CD14-positive monocyte (primary cell): ENCODE data around the gene SYNPO2. TPM values are rescaled to one million over a fixed set of nuclear protein-coding genes. Genes with fewer than 3 reads are reported as not detected.

Experiments used
- DNase-seq, 3 donors: peaks; one replicate each; pipeline ENCODE4 v3.0.0-alpha.2; 2011 to 2022
- H2AFZ ChIP-seq: 2 replicates; pipeline ENCODE4 v1.6.0; 2012; ENCODE audit warnings: mild to moderate bottlenecking, low read depth, low read length, inconsistent platforms; ENCODE audit not compliant: insufficient read depth, poor library complexity, severe bottlenecking
- H3K27ac ChIP-seq, 2 donors: 1 replicate in 1 of 2; 2 replicates in 1 of 2; pipeline ENCODE4 v1.5.1; 2012 to 2013; ENCODE audit warnings: low read length in 2 of 2, control low read depth in 1 of 2, inconsistent platforms in 1 of 2, low read depth in 1 of 2, mild to moderate bottlenecking in 1 of 2
- H3K27me3 ChIP-seq, 2 donors: one replicate each; pipeline versions ENCODE4 v1.6.0 to v1.6.1; 2011 to 2013; ENCODE audit warnings: low read length in 2 of 2; ENCODE audit not compliant: control insufficient read depth in 2 of 2, insufficient read depth in 2 of 2
- H3K36me3 ChIP-seq, 2 donors: replicated peaks in 1 of 2; 1 replicate in 1 of 2; 2 replicates in 1 of 2; pipeline versions ENCODE4 v1.5.1 to v1.6.1; 2012 to 2013; ENCODE audit warnings: low read length in 2 of 2, control low read depth in 1 of 2, inconsistent platforms in 1 of 2, mild to moderate bottlenecking in 1 of 2; ENCODE audit not compliant: insufficient read depth in 2 of 2, control insufficient read depth in 1 of 2
- H3K4me1 ChIP-seq, 2 donors: 1 replicate in 1 of 2; 2 replicates in 1 of 2; pipeline versions ENCODE4 v1.5.1 to v1.6.1; 2012 to 2013; ENCODE audit warnings: low read length in 2 of 2, control low read depth in 1 of 2, inconsistent platforms in 1 of 2, mild to moderate bottlenecking in 1 of 2, moderate library complexity in 1 of 2; ENCODE audit not compliant: insufficient read depth in 2 of 2, control insufficient read depth in 1 of 2
- H3K4me2 ChIP-seq: replicated peaks from 2 replicates; pipeline ENCODE3; 2012; ENCODE audit warnings: low read length, moderate library complexity, mild to moderate bottlenecking; ENCODE audit not compliant: poor library complexity, severe bottlenecking; ENCODE audit errors: extremely low read depth
- H3K4me3 ChIP-seq, 3 experiments: fragments of 200-600 bp in 1 of 3; sonication (generic) in 1 of 3; replicated peaks in 1 of 3; 1 replicate in 2 of 3; 2 replicates in 1 of 3; pipeline ENCODE4 v1.5.1; 2011 to 2013; ENCODE audit warnings: low read length in 3 of 3, mild to moderate bottlenecking in 3 of 3, control low read depth in 2 of 3, low read depth in 2 of 3, inconsistent platforms in 1 of 3, moderate library complexity in 1 of 3
- H3K79me2 ChIP-seq: 2 replicates; pipeline ENCODE4 v1.6.0; 2012; ENCODE audit warnings: mild to moderate bottlenecking, control low read depth, inconsistent platforms, low read length, moderate library complexity; ENCODE audit not compliant: insufficient read depth
- H3K9ac ChIP-seq: 2 replicates; pipeline ENCODE4 v1.6.0; 2017; ENCODE audit warnings: low read length, mild to moderate bottlenecking; ENCODE audit not compliant: insufficient read depth, poor library complexity, severe bottlenecking
- H3K9me3 ChIP-seq, 2 donors: replicated peaks in 1 of 2; 1 replicate in 1 of 2; 2 replicates in 1 of 2; pipeline versions ENCODE4 v1.5.1 to v1.6.1; 2012 to 2013; ENCODE audit warnings: low read length in 2 of 2, control low read depth in 1 of 2; ENCODE audit not compliant: control insufficient read depth in 1 of 2, insufficient read depth in 1 of 2
- H4K20me1 ChIP-seq: 2 replicates; pipeline ENCODE4 v1.6.0; 2012; ENCODE audit warnings: mild to moderate bottlenecking, low read length, control low read depth, moderate library complexity; ENCODE audit not compliant: insufficient read depth
- H3K27ac Mint-ChIP-seq, 7 donors: one replicate each; pipeline ENCODE4 v1.8.0; 2020; ENCODE audit warnings: mild to moderate bottlenecking in 7 of 7, mixed read lengths in 7 of 7, moderate library complexity in 6 of 7, inconsistent platforms in 2 of 7
- H3K27me3 Mint-ChIP-seq, 3 donors: one replicate each; pipeline ENCODE4 v1.8.0; 2021 to 2022; ENCODE audit warnings: low read depth in 3 of 3, mild to moderate bottlenecking in 3 of 3, mixed read lengths in 3 of 3, moderate library complexity in 3 of 3, inconsistent platforms in 1 of 3
- H3K36me3 Mint-ChIP-seq, 2 donors: one replicate each; pipeline ENCODE4 v1.8.0; 2020; ENCODE audit warnings: mixed read lengths in 2 of 2, inconsistent platforms in 1 of 2, mild to moderate bottlenecking in 1 of 2
- H3K4me1 Mint-ChIP-seq: one replicate; pipeline ENCODE4 v1.8.0; 2020; ENCODE audit warnings: mild to moderate bottlenecking, mixed read lengths
- H3K4me3 Mint-ChIP-seq, 2 donors: one replicate each; pipeline ENCODE4 v1.8.0; 2020; ENCODE audit warnings: mild to moderate bottlenecking in 2 of 2, mixed read lengths in 2 of 2, moderate library complexity in 1 of 2
- H3K9me3 Mint-ChIP-seq, 7 donors: one replicate each; pipeline ENCODE4 v1.8.0; 2020 to 2022; ENCODE audit warnings: mixed read lengths in 7 of 7, mild to moderate bottlenecking in 6 of 7, moderate library complexity in 6 of 7, inconsistent platforms in 2 of 7
- WGBS: methylation state at CpG from one replicate; pipeline ENCODE4 v1.1.5; 2013; ENCODE audit warnings: missing lambda C conversion rate; ENCODE audit not compliant: insufficient coverage; 5-methylcytosine and 5-hydroxymethylcytosine counted together
- intact Hi-C, 2 donors: fragments of 100-400 bp; cut with micrococcal nuclease; formaldehyde crosslinking; loops; one replicate each; pipeline versions ENCODE4 v1.15.0 to v1.15.1; 2023
- polyA plus RNA-seq, 3 donors: library from polyadenylated mRNA; depleted of rRNA in 1 of 3; unstranded in 2 of 3; stranded (reverse) in 1 of 3; fragments of 300-500 nt in 2 of 3; fragments of >200 nt in 1 of 3; fragmentation: Illumina TruSeq in 2 of 3; gene quantifications; 1 replicate in 2 of 3; 2 replicates in 1 of 3; pipeline ENCODE4 v1.2.3, GENCODE V29; 2012 to 2021
- TF ChIP-seq, protein P1 (sequence below): fragments of 200-600 bp; IDR thresholded peaks from one replicate; pipeline ENCODE4 v1.8.0; 2022; ENCODE audit warnings: antibody characterized with exemption, mild to moderate bottlenecking

SYNPO2 gene
- polyA plus RNA-seq, 3 donors = 0.04 TPM; not detected in 2

DNA sequence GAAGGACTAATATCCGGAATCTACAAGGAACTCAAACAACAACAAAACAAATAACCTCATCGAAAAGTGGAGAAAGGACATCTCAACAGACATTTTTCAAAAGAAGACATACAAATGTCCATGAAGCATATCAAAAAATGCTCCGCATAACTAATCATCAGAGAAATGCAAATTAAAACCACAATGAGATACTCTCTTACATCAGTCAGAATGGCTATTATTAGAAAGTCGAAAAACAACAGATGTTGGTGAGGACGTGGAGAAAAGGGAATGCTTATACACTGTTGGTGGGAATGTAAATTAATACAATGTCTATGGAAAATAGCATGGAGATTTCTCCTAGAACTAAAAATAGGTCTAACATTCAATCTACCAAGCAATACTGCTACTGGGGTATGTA, 195.9 kb downstream of the SYNPO2 start:
- H3K9me3 Mint-ChIP-seq = no peaks in the 10 kb centered on the region
- H3K4me3 Mint-ChIP-seq = no peak overlapping the region
- H3K27ac ChIP-seq = no peak overlapping the region
- H3K27me3 Mint-ChIP-seq = peaks cover 0 to 2% (median 0%) of the 10 kb centered on the region in 3 donors
- intact Hi-C loops = no loop called here
- no peaks in the 10 kb centered on the region for H4K20me1 ChIP-seq
- H3K27me3 ChIP-seq = no peaks in the 10 kb centered on the region
- no peaks in the 10 kb centered on the region for H3K4me1 Mint-ChIP-seq
- no peak overlapping the region for H3K27ac Mint-ChIP-seq
- DNase-seq = no peak
- H3K9ac ChIP-seq = no peak overlapping the region
- no peaks in the 10 kb centered on the region for H3K36me3 Mint-ChIP-seq
- no peaks in the 10 kb centered on the region for H3K36me3 ChIP-seq
- H2AFZ ChIP-seq = no peak overlapping the region
- no peaks in the 10 kb centered on the region for H3K9me3 ChIP-seq
- H3K79me2 ChIP-seq = no peaks in the 10 kb centered on the region
- WGBS = no CpG with 5 or more reads among the region's 5 CpGs
- H3K4me1 ChIP-seq = no peaks in the 10 kb centered on the region
- TF ChIP-seq, protein P1, sequence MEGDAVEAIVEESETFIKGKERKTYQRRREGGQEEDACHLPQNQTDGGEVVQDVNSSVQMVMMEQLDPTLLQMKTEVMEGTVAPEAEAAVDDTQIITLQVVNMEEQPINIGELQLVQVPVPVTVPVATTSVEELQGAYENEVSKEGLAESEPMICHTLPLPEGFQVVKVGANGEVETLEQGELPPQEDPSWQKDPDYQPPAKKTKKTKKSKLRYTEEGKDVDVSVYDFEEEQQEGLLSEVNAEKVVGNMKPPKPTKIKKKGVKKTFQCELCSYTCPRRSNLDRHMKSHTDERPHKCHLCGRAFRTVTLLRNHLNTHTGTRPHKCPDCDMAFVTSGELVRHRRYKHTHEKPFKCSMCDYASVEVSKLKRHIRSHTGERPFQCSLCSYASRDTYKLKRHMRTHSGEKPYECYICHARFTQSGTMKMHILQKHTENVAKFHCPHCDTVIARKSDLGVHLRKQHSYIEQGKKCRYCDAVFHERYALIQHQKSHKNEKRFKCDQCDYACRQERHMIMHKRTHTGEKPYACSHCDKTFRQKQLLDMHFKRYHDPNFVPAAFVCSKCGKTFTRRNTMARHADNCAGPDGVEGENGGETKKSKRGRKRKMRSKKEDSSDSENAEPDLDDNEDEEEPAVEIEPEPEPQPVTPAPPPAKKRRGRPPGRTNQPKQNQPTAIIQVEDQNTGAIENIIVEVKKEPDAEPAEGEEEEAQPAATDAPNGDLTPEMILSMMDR = no peak
- H3K4me3 ChIP-seq = no peak overlapping the region
- H3K4me2 ChIP-seq = no peak overlapping the region

DNA sequence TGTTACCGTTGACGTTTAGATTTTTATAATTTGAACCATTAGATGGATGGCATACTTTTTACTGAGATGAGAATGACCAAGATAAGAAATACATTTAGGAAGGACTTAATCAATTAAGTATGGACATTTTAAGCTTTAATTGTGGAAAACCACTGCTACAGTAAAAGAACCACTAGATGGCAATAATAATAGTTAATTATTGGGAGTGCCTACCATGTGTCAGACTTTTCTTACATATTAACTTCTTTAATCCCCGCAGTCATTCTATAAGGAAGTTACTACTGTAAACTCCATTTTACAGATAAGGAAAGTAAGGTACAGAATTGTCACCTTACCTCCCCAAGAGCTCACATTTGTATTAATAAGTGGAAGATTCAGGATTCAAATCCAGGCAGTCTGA, 198.5 kb downstream of the SYNPO2 start:
- Histone ChIP-seq H2AFZ (no peak overlapping the region), H4K20me1 (no peaks in the 10 kb centered on the region), H3K4me1 (no peaks in the 10 kb centered on the region), H3K36me3 (no peaks in the 10 kb centered on the region), H3K27ac (no peak overlapping the region), H3K27me3 (no peaks in the 10 kb centered on the region), H3K9ac (no peak overlapping the region), H3K4me3 (no peak overlapping the region), H3K4me2 (no peak overlapping the region), H3K79me2 (no peaks in the 10 kb centered on the region), H3K9me3 (no peaks in the 10 kb centered on the region)
- no peak overlapping the region for H3K4me3 Mint-ChIP-seq
- no peaks in the 10 kb centered on the region for H3K36me3 Mint-ChIP-seq
- intact Hi-C loops = no loop called here
- peaks cover 0 to 1% (median 0%) of the 10 kb centered on the region in 3 donors for H3K27me3 Mint-ChIP-seq
- no peaks in the 10 kb centered on the region for H3K4me1 Mint-ChIP-seq
- DNase-seq = no peak
- TF ChIP-seq, protein P1 = no peak
- no CpG with 5 or more reads among the region's 3 CpGs for WGBS
- H3K27ac Mint-ChIP-seq = no peak overlapping the region
- no peaks in the 10 kb centered on the region for H3K9me3 Mint-ChIP-seq
